K562 (cell line): ENCODE results near the gene ACY1. TPM values are rescaled to one million over a fixed set of nuclear protein-coding genes. Genes with fewer than 3 reads are reported as not detected.

Experiments
- ATAC-seq: fragments of 200-7000 bp; cut with Tn5 transposase; 3 replicates; pipeline ENCODE4 v1.9.1; 2020; ENCODE audit warnings: moderate library complexity
- BruUV-seq: library from RNA; stranded (reverse); fragments of 400-500 nt; replicated peaks from 2 replicates; lab custom pipeline; 2021; lab: Mats Ljungman, UMichigan
- CTCF ChIA-PET: fragments of 300-600 bp; formaldehyde crosslinking; extraction: SDS; loops from one replicate; lab custom pipeline; 2021; ENCODE audit warnings: low intra/inter-chr PET ratio; lab: Yijun Ruan, JAX
- POLR2A ChIA-PET: fragments of 300-600, 350-650 bp; sonication (Branson Sonifier 250); formaldehyde crosslinking; extraction: SDS; loops from one replicate; lab custom pipeline; 2021; ENCODE audit warnings: antibody characterized with exemption, inconsistent platforms; lab: Yijun Ruan, JAX
- DNase-seq, 4 experiments: peaks; one replicate each; pipeline versions ENCODE4 v3.0.0 to v3.0.0-alpha.2; 2011 to 2018; ENCODE audit warnings: low spot score in 3 of 4, mixed read lengths in 3 of 4; ENCODE audit errors: extremely low read depth in 1 of 4
- FAIRE-seq: peaks from 2 replicates; lab custom pipeline; 2011; peaks lifted over from hg19 to GRCh38; lab: Jason Lieb, UNC
- H2AFZ ChIP-seq: 2 replicates; pipeline ENCODE4 v1.6.0; 2011; ENCODE audit warnings: low read depth, low read length, control low read depth, inconsistent platforms
- H3K27ac ChIP-seq: fragments of 200-600 bp; 3 replicates; pipeline ENCODE4 v1.8.0; 2011; ENCODE audit warnings: low read depth, mild to moderate bottlenecking, control low read depth, inconsistent platforms, low read length, moderate library complexity, mixed read lengths; ENCODE audit errors: extremely low read depth
- H3K27me3 ChIP-seq, 2 experiments: fragments of 300-600 bp in 1 of 2; 2 replicates in 1 of 2; 3 replicates in 1 of 2; pipeline versions ENCODE4 v1.6.0 to v1.8.0; 2011; ENCODE audit warnings: inconsistent platforms in 2 of 2, low read length in 2 of 2, mild to moderate bottlenecking in 1 of 2, mixed read lengths in 1 of 2, moderate library complexity in 1 of 2; ENCODE audit not compliant: control insufficient read depth in 2 of 2, insufficient read depth in 2 of 2
- H3K36me3 ChIP-seq: fragments of 300-600 bp; 3 replicates; pipeline ENCODE4 v1.8.0; 2011; ENCODE audit warnings: mild to moderate bottlenecking, low read length, inconsistent platforms; ENCODE audit not compliant: control insufficient read depth, insufficient read depth
- H3K4me1 ChIP-seq, 2 experiments: fragments of 200-600 bp in 1 of 2; replicated peaks in 1 of 2; 2 replicates in 1 of 2; 3 replicates in 1 of 2; pipeline versions ENCODE4 v1.5.1 to v1.8.0; 2011; ENCODE audit warnings: inconsistent platforms in 2 of 2, low read length in 2 of 2, mild to moderate bottlenecking in 1 of 2, mixed read lengths in 1 of 2, moderate library complexity in 1 of 2; ENCODE audit not compliant: control insufficient read depth in 2 of 2, insufficient read depth in 2 of 2
- H3K4me2 ChIP-seq: 2 replicates; pipeline ENCODE4 v1.6.1; 2011; ENCODE audit warnings: low read length, control low read depth, inconsistent platforms, mixed read lengths; ENCODE audit not compliant: insufficient read depth
- H3K4me3 ChIP-seq: fragments of 200-600 bp; sonication (generic), shearing (Covaris generic); 2 replicates; pipeline ENCODE4 v1.5.1; 2016; ENCODE audit warnings: control low read depth, inconsistent platforms
- H3K79me2 ChIP-seq: fragments of 200-600 bp; 3 replicates; pipeline ENCODE4 v1.8.0; 2011; ENCODE audit warnings: low read length, inconsistent platforms; ENCODE audit not compliant: control insufficient read depth, insufficient read depth
- H3K9ac ChIP-seq, 2 experiments: 2 replicates each; pipeline versions ENCODE4 v1.6.0 to v1.6.1; 2011; ENCODE audit warnings: low read depth in 2 of 2, low read length in 2 of 2, control low read depth in 1 of 2, inconsistent platforms in 1 of 2, mild to moderate bottlenecking in 1 of 2, mixed read lengths in 1 of 2; ENCODE audit not compliant: insufficient read depth in 1 of 2
- H3K9me1 ChIP-seq: one replicate; pipeline ENCODE4 v1.6.0; 2011; ENCODE audit warnings: inconsistent platforms, mild to moderate bottlenecking, low read length, moderate library complexity; ENCODE audit not compliant: control insufficient read depth, insufficient read depth
- H3K9me3 ChIP-seq: replicated peaks from 2 replicates; pipeline ENCODE4 v1.5.1; 2011; ENCODE audit warnings: low read depth, low read length, inconsistent platforms; ENCODE audit not compliant: control insufficient read depth, insufficient read depth
- H4K20me1 ChIP-seq: replicated peaks from 2 replicates; pipeline ENCODE4 v1.6.1; 2011; ENCODE audit warnings: low read length, inconsistent platforms, mixed read lengths; ENCODE audit not compliant: control insufficient read depth, insufficient read depth
- KDM1A ChIP-seq, 2 experiments: fragments of 450-650 bp; IDR thresholded peaks; 2 replicates each; pipeline ENCODE4 v1.6.1; 2016; ENCODE audit warnings: mild to moderate bottlenecking in 2 of 2
- PHF21A ChIP-seq: fragments of 450-650 bp; IDR thresholded peaks from 2 replicates; pipeline ENCODE4 v1.6.1; 2017; ENCODE audit warnings: low read depth, borderline replicate concordance
- POLR2G ChIP-seq: fragments of 200-400 bp; formaldehyde crosslinking; IDR thresholded peaks from 2 replicates; pipeline ENCODE4 v1.6.1; 2017; ENCODE audit warnings: low read depth, mild to moderate bottlenecking, antibody characterized with exemption, low read length, moderate library complexity
- RBFOX2 ChIP-seq: fragments of 200-400 bp; formaldehyde crosslinking; IDR thresholded peaks from 2 replicates; pipeline ENCODE4 v1.6.1; 2017; ENCODE audit warnings: low read depth, mild to moderate bottlenecking, low read length, moderate library complexity
- RNF2 ChIP-seq: sonication (generic); IDR thresholded peaks from 2 replicates; pipeline ENCODE4 v1.6.1; 2016
- ZNF121 ChIP-seq: sonication (generic); formaldehyde crosslinking; conservative IDR thresholded peaks from 2 replicates; pipeline ENCODE4 v1.8.0; 2022; ENCODE audit warnings: missing genetic modification reagents
- ZNF655 ChIP-seq: fragments of 250-450 bp; sonication (Bioruptor Pico); IDR thresholded peaks from 2 replicates; pipeline ENCODE4 v1.5.0; 2021
- WGBS: fragments of 100-300 bp; shearing (Covaris generic); methylation state at CpG from one replicate; pipeline ENCODE4 v1.1.6; 2016; ENCODE audit warnings: low coverage, mixed read lengths; ENCODE audit not compliant: insufficient coverage; ENCODE audit errors: missing lambda C conversion rate; 5-methylcytosine and 5-hydroxymethylcytosine counted together
- in situ Hi-C: fragments of 300-500 bp; cut with MboI; formaldehyde crosslinking; loops from 4 replicates; pipeline ENCODE4 v1.15.0; 2018; ENCODE audit warnings: inconsistent platforms, mixed read lengths
- intact Hi-C: fragments of 100-400 bp; cut with micrococcal nuclease; formaldehyde crosslinking; loops from 2 replicates; pipeline ENCODE4 v1.14.2; 2022
- polyA plus RNA-seq, 8 experiments: library from polyadenylated mRNA; depleted of rRNA in 4 of 8; stranded (reverse) in 5 of 8; unstranded in 3 of 8; fragments of >200 nt; fragmentation: Nextera tagmentation in 2 of 8; fragmentation: Illumina TruSeq in 1 of 8; extraction: Ambion mirVana in 2 of 8; extraction: Trizol in 1 of 8; gene quantifications; 2 replicates each; pipeline versions ENCODE4 v1.2.1 to v1.2.3, GENCODE V29; 2011 to 2014; ENCODE audit warnings: inconsistent platforms in 1 of 8, missing spikeins in 1 of 8
- total RNA-seq, 7 experiments: library from RNA; depleted of rRNA in 6 of 7; stranded (reverse); fragments of >200 nt in 6 of 7; fragmentation: Illumina TruSeq in 2 of 7; extraction: Trizol in 2 of 7; gene quantifications; 2 replicates each; pipeline versions ENCODE4 v1.2.1 to v1.2.3, GENCODE V29; 2011 to 2021; ENCODE audit warnings: low replicate concordance in 1 of 7

The ACY1 gene
- total and polyA plus RNA-seq, 9 of the 15 experiments (the other 6 are each of a cell fraction or from before 2014, with no cell fraction given), result 70.7 to 195 (median 123) TPM

DNA sequence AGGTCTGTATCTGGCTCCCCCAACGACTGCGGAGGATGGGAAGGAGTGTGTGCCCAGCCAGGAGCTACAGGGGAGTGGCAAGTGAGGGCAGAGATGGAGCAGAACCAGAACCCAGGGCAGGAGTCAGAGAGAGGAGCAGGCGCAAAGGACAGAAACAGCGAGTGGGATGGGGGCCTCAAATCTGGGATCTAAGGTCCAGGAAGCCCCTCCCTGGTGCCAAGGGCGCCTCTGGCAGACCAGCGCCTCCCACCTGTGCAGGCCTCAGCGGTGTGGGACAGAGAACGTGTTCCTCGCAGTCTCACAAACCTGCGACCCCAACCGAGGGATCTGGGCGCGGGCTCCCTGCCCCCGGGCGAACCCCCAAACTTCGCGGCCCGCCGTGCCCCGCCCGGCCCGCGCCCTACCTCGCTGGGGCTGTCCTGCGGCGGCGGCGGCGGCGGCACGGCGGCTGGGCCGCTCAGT lies 16.4 kb upstream of the ACY1 start:
- H3K27me3 ChIP-seq, result peaks cover 0 to 12% of the 10 kb centered on the region in 2 experiments; a peak in 2 of 5 replicates
- peaks cover 34% of the 10 kb centered on the region; the same call in 1 of the 3 replicates for H3K36me3 ChIP-seq
- no TSS peak for BruUV-seq
- peak overlapping the region; percentile 42 for H3K4me3 ChIP-seq
- peaks cover 2 to 54% of the 10 kb centered on the region in 2 experiments; a peak in 4 of 5 replicates for H3K4me1 ChIP-seq
- peaks cover 3% of the 10 kb centered on the region for H3K9me1 ChIP-seq
- H3K9ac ChIP-seq, result peak overlapping the region in 1 of 2 experiments; percentile 90; a peak in 3 of 4 replicates
- H3K4me2 ChIP-seq, result peak overlapping the region; percentile 32; the same call in 1 of the 2 replicates
- POLR2A ChIA-PET, result interaction anchor here (0.6 kb wide), 3 partner anchors 103 to 489 kb away, joined by 3 read pairs; no protein-coding TSS in a partner anchor
- ATAC-seq, result peak; percentile 4; the same call in 2 of the 3 replicates
- CTCF ChIA-PET, result no interaction called here
- DNase-seq, result peak in 1 of 4 experiments; percentile 20
- 0 out of 2 replicates have a peak, but pooled peaks cover 6% of the 10 kb centered on the region for H4K20me1 ChIP-seq
- no peak for FAIRE-seq
- H3K9me3 ChIP-seq, result no peaks in the 10 kb centered on the region
- peaks cover 11% of the 10 kb centered on the region; the same call in 2 of the 3 replicates for H3K79me2 ChIP-seq
- no peak overlapping the region for H3K27ac ChIP-seq
- in situ Hi-C loops, result no loop called here
- intact Hi-C loops, result no loop called here
- no peak overlapping the region for H2AFZ ChIP-seq
- WGBS, result 27% methylated on average over 8 of the region's 33 CpGs
- TF ChIP-seq RNF2 (no peak), KDM1A (IDR thresholded peaks at IDR 0.05) (no peak), ZNF121 (no peak), POLR2G (peak; percentile 56; the same call in 1 of the 2 replicates), PHF21A (no peak), RBFOX2 (0 out of 2 replicates have a peak, but pooled peaks have one; percentile 13), ZNF655 (no peak)
